Nephron (organoid): ENCODE data around the gene VWA7.
A peak's percentile ranks its signal among the peaks of the same experiment; 100 is the strongest.

Source experiments
- H3K27ac Mint-ChIP-seq, 3 experiments: 2 replicates each; pipeline ENCODE4 v1.8.0; 2020; ENCODE audit warnings: mixed read lengths in 3 of 3, mild to moderate bottlenecking in 2 of 3, moderate library complexity in 1 of 3
- H3K27me3 Mint-ChIP-seq: 2 replicates; pipeline ENCODE4 v1.8.0; 2021; ENCODE audit warnings: low read depth, mild to moderate bottlenecking, moderate library complexity, mixed read lengths
- H3K36me3 Mint-ChIP-seq: 2 replicates; pipeline ENCODE4 v1.8.0; 2020; ENCODE audit warnings: low read depth, mixed read lengths
- H3K4me1 Mint-ChIP-seq: 2 replicates; pipeline ENCODE4 v1.8.0; 2020; ENCODE audit warnings: mixed read lengths
- H3K4me3 Mint-ChIP-seq, 3 experiments: 2 replicates each; pipeline ENCODE4 v1.8.0; 2020; ENCODE audit warnings: mild to moderate bottlenecking in 3 of 3, mixed read lengths in 3 of 3, moderate library complexity in 2 of 3
- H3K9me3 Mint-ChIP-seq: 2 replicates; pipeline ENCODE4 v1.8.0; 2020; ENCODE audit warnings: mixed read lengths
- CTCF ChIP-seq, 3 experiments: fragments of 200-600 bp; sonication (generic); IDR thresholded peaks; one replicate each; pipeline ENCODE4 v1.5.0; 2021; ENCODE audit warnings: antibody characterized with exemption in 3 of 3; ENCODE audit not compliant: unreplicated experiment in 3 of 3

The VWA7 gene

GRCh38 chr6:31752739-31753319 lies 24.3 kb downstream of the VWA7 start:
- H3K4me3 Mint-ChIP-seq = no peak overlapping the region
- no peak overlapping the region for H3K27ac Mint-ChIP-seq
- no peaks in the 10 kb centered on the region for H3K27me3 Mint-ChIP-seq

GRCh38 chr6:31750411-31751022 lies 26.6 kb downstream of the VWA7 start:
- Mint-ChIP-seq H3K4me1 (peaks cover under 1% of the 10 kb centered on the region), H3K27ac (no peak overlapping the region), H3K27me3 (no peaks in the 10 kb centered on the region), H3K36me3 (peaks cover 5% of the 10 kb centered on the region), H3K9me3 (no peaks in the 10 kb centered on the region), H3K4me3 (no peak overlapping the region)
- no peak for TF ChIP-seq CTCF (IDR thresholded peaks at IDR 0.05; ENCODE audit: unreplicated experiment in 3 of 3)

More at GRCh38 chr6:31752739-31753319, 24.3 kb downstream of the VWA7 start:
- TF ChIP-seq CTCF (IDR thresholded peaks at IDR 0.05; ENCODE audit: unreplicated experiment in 3 of 3) = no peak
- H3K36me3 Mint-ChIP-seq = no peaks in the 10 kb centered on the region
- H3K9me3 Mint-ChIP-seq = no peaks in the 10 kb centered on the region
- no peaks in the 10 kb centered on the region for H3K4me1 Mint-ChIP-seq

- Mint-ChIP-seq H3K4me1 (peaks cover 6% of the 10 kb centered on the region), H3K9me3 (no peaks in the 10 kb centered on the region), H3K36me3 (peaks cover 5% of the 10 kb centered on the region), H3K27ac (no peak overlapping the region), H3K27me3 (no peaks in the 10 kb centered on the region), H3K4me3 (no peak overlapping the region)
- no peak for TF ChIP-seq CTCF (IDR thresholded peaks at IDR 0.05; ENCODE audit: unreplicated experiment in 3 of 3)
Measured at GRCh38 chr6:31749301-31750036, 27.7 kb downstream of the VWA7 start.

- H3K36me3 Mint-ChIP-seq = peaks cover 13% of the 10 kb centered on the region
- peak overlapping the region in 1 of 3 experiments; percentile 4 for H3K27ac Mint-ChIP-seq
- H3K4me1 Mint-ChIP-seq = peaks cover 13% of the 10 kb centered on the region
- H3K9me3 Mint-ChIP-seq = no peaks in the 10 kb centered on the region
- no peak for TF ChIP-seq CTCF (IDR thresholded peaks at IDR 0.05; ENCODE audit: unreplicated experiment in 3 of 3)
- H3K27me3 Mint-ChIP-seq = no peaks in the 10 kb centered on the region
- H3K4me3 Mint-ChIP-seq = no peak overlapping the region
Measured at GRCh38 chr6:31744422-31744821, 32.7 kb downstream of the VWA7 start.

GRCh38 chr6:31742894-31743293 lies 34.2 kb downstream of the VWA7 start:
- H3K9me3 Mint-ChIP-seq = no peaks in the 10 kb centered on the region
- H3K4me1 Mint-ChIP-seq = peaks cover 28% of the 10 kb centered on the region
- no peak for TF ChIP-seq CTCF (IDR thresholded peaks at IDR 0.05; ENCODE audit: unreplicated experiment in 3 of 3)
- peak overlapping the region in 2 of 3 experiments; percentile 4 to 7 for H3K4me3 Mint-ChIP-seq
- peak overlapping the region in 1 of 3 experiments; percentile 29 for H3K27ac Mint-ChIP-seq
- H3K36me3 Mint-ChIP-seq = peaks cover 13% of the 10 kb centered on the region
- H3K27me3 Mint-ChIP-seq = no peaks in the 10 kb centered on the region
